HepG2 (cell line): ENCODE measurements around the gene ADAMTS4. TPM values are rescaled to one million over a fixed set of nuclear protein-coding genes. Genes with fewer than 3 reads are reported as not detected.

Source experiments
- DPF2 ChIP-seq: sonication (generic); formaldehyde crosslinking; IDR thresholded peaks from 2 replicates; pipeline ENCODE4 v1.4.0; 2020; ENCODE audit warnings: mild to moderate bottlenecking, low read depth, missing genetic modification reagents, borderline replicate concordance
- ESRRA ChIP-seq: sonication (generic); formaldehyde crosslinking; IDR thresholded peaks from 2 replicates; pipeline ENCODE4 v1.5.1; 2020; ENCODE audit warnings: mild to moderate bottlenecking, low read depth, missing genetic modification reagents
- FOXK1 ChIP-seq: sonication (generic); formaldehyde crosslinking; IDR thresholded peaks from 2 replicates; pipeline ENCODE4 v1.4.0; 2020; ENCODE audit warnings: low read depth, missing genetic modification reagents, borderline replicate concordance
- GTF3A ChIP-seq: sonication (generic); formaldehyde crosslinking; conservative IDR thresholded peaks from 2 replicates; pipeline ENCODE4 v1.4.0; 2020; ENCODE audit warnings: mild to moderate bottlenecking, missing genetic modification reagents
- HDAC1 ChIP-seq: sonication (generic); formaldehyde crosslinking; IDR thresholded peaks from 2 replicates; pipeline ENCODE4 v1.5.1; 2020; ENCODE audit warnings: mild to moderate bottlenecking, missing genetic modification reagents
- HMGA1 ChIP-seq: sonication (generic); formaldehyde crosslinking; conservative IDR thresholded peaks from 2 replicates; pipeline ENCODE4 v1.4.0; 2020; ENCODE audit warnings: missing genetic modification reagents
- KLF9 ChIP-seq: IDR thresholded peaks from 2 replicates; pipeline ENCODE4 v1.6.1; 2016; ENCODE audit warnings: low read depth
- KMT2A ChIP-seq: sonication (generic); formaldehyde crosslinking; IDR thresholded peaks from 2 replicates; pipeline ENCODE4 v1.4.0; 2020; ENCODE audit warnings: missing genetic modification reagents
- MLX ChIP-seq: IDR thresholded peaks from 2 replicates; pipeline ENCODE4 v1.6.1; 2016
- MTA3 ChIP-seq: sonication (generic); formaldehyde crosslinking; IDR thresholded peaks from 2 replicates; pipeline ENCODE4 v1.4.0; 2020; ENCODE audit warnings: missing genetic modification reagents
- NFRKB ChIP-seq: fragments of 450-650 bp; IDR thresholded peaks from 2 replicates; pipeline ENCODE4 v1.6.1; 2017
- PHB2 ChIP-seq: fragments of 450-650 bp; IDR thresholded peaks from 2 replicates; pipeline ENCODE4 v1.6.1; 2018; ENCODE audit not compliant: partially characterized antibody
- SOX5 ChIP-seq: IDR thresholded peaks from 2 replicates; pipeline ENCODE4 v1.6.1; 2016; ENCODE audit warnings: borderline replicate concordance
- SRSF1 ChIP-seq: fragments of 200-400 bp; formaldehyde crosslinking; optimal IDR thresholded peaks from 2 replicates; pipeline ENCODE3; 2017; ENCODE audit warnings: mild to moderate bottlenecking, low read depth, low read length, moderate library complexity
- TIGD3 ChIP-seq: sonication (generic); formaldehyde crosslinking; IDR thresholded peaks from 2 replicates; pipeline ENCODE4 v1.5.1; 2020; ENCODE audit warnings: mild to moderate bottlenecking, missing genetic modification reagents, borderline replicate concordance
- ZBTB38 ChIP-seq: sonication (generic); formaldehyde crosslinking; IDR thresholded peaks from 2 replicates; pipeline ENCODE4 v1.5.1; 2020; ENCODE audit warnings: mild to moderate bottlenecking, missing genetic modification reagents
- ZEB1 ChIP-seq: IDR thresholded peaks from 2 replicates; pipeline ENCODE4 v1.6.1; 2012; ENCODE audit warnings: mild to moderate bottlenecking, low read depth, inconsistent platforms; ENCODE audit not compliant: insufficient replicate concordance
- ZHX1 ChIP-seq: sonication (generic); formaldehyde crosslinking; IDR thresholded peaks from 2 replicates; pipeline ENCODE4 v1.8.1; 2022; ENCODE audit warnings: low read depth, mild to moderate bottlenecking, missing genetic modification reagents
- ZNF205 ChIP-seq: IDR thresholded peaks from 2 replicates; pipeline ENCODE4 v1.6.1; 2018; ENCODE audit warnings: missing biosample characterization, missing genetic modification reagents
- ZNF253 ChIP-seq: sonication (generic); formaldehyde crosslinking; IDR thresholded peaks from 2 replicates; pipeline ENCODE4 v1.8.0; 2022; ENCODE audit warnings: mild to moderate bottlenecking, missing genetic modification reagents, borderline replicate concordance
- ZNF44 ChIP-seq: sonication (generic); formaldehyde crosslinking; IDR thresholded peaks from 2 replicates; pipeline ENCODE4 v1.5.1; 2020; ENCODE audit warnings: mild to moderate bottlenecking, missing genetic modification reagents
- ZNF550 ChIP-seq: sonication (generic); formaldehyde crosslinking; IDR thresholded peaks from 2 replicates; pipeline ENCODE4 v1.4.0; 2020; ENCODE audit warnings: mild to moderate bottlenecking, missing genetic modification reagents, borderline replicate concordance
- ZNF552 ChIP-seq: sonication (generic); formaldehyde crosslinking; IDR thresholded peaks from 2 replicates; pipeline ENCODE4 v1.9.0; 2022; ENCODE audit warnings: missing genetic modification reagents, mild to moderate bottlenecking, borderline replicate concordance
- ZNF557 ChIP-seq: sonication (generic); formaldehyde crosslinking; IDR thresholded peaks from 2 replicates; pipeline ENCODE4 v1.4.0; 2020; ENCODE audit warnings: missing genetic modification reagents
- polyA plus RNA-seq, 8 experiments: library from polyadenylated mRNA; depleted of rRNA in 3 of 8; stranded (reverse) in 7 of 8; unstranded in 1 of 8; fragments of >200 nt; fragmentation: Illumina TruSeq in 4 of 8; extraction: Trizol in 4 of 8; gene quantifications; 2 replicates each; pipeline versions ENCODE4 v1.2.1 to v1.2.3, GENCODE V29; 2011 to 2016; ENCODE audit warnings: low read depth in 4 of 8, missing spikeins in 1 of 8, mixed read lengths in 1 of 8; ENCODE audit not compliant: insufficient read depth in 1 of 8
- total RNA-seq, 5 experiments: library from RNA; depleted of rRNA; stranded (reverse); fragments of >200 nt; fragmentation: Illumina TruSeq; extraction: Trizol; gene quantifications; 2 replicates each; pipeline ENCODE4 v1.2.3, GENCODE V29; 2016; ENCODE audit warnings: low read depth in 1 of 5
- TF ChIP-seq, protein P1 (sequence below): sonication (generic); formaldehyde crosslinking; conservative IDR thresholded peaks from 2 replicates; pipeline ENCODE4 v1.5.0; 2020; ENCODE audit warnings: missing genetic modification reagents

Gene ADAMTS4
- total and polyA plus RNA-seq, 2 of the 13 experiments (the other 11 are each of a cell fraction or from before 2014, with no cell fraction given) = 0.51 to 1.7 TPM

- TF ChIP-seq KMT2A (CRISPR knock-in tag) (no peak), DPF2 (CRISPR knock-in tag) (peak; percentile 65; the same call in 1 of the 2 replicates), ZNF205 (0 out of 2 replicates have a peak, but pooled peaks have one; percentile 19), SOX5 (CRISPR knock-in tag) (peak; percentile 83), TIGD3 (CRISPR knock-in tag) (no peak), PHB2 (no peak), HDAC1 (peak; percentile 68), FOXK1 (CRISPR knock-in tag) (peak; percentile 67; the same call in 1 of the 2 replicates), ZNF44 (no peak), MLX (CRISPR knock-in tag) (no peak), GTF3A (CRISPR knock-in tag) (no peak), NFRKB (no peak), ZEB1 (no peak), ESRRA (CRISPR knock-in tag) (peak; percentile 25; the same call in 1 of the 2 replicates), KLF9 (CRISPR knock-in tag) (no peak), ZNF552 (CRISPR knock-in tag) (no peak), HMGA1 (CRISPR knock-in tag) (no peak), ZNF253 (CRISPR knock-in tag) (no peak), SRSF1 (no peak), ZNF550 (CRISPR knock-in tag) (no peak), MTA3 (CRISPR knock-in tag) (no peak), ZNF557 (CRISPR knock-in tag) (no peak), ZHX1 (CRISPR knock-in tag) (0 out of 2 replicates have a peak, but pooled peaks have one; percentile 22), ZBTB38 (CRISPR knock-in tag) (no peak)
- TF ChIP-seq, protein P1, sequence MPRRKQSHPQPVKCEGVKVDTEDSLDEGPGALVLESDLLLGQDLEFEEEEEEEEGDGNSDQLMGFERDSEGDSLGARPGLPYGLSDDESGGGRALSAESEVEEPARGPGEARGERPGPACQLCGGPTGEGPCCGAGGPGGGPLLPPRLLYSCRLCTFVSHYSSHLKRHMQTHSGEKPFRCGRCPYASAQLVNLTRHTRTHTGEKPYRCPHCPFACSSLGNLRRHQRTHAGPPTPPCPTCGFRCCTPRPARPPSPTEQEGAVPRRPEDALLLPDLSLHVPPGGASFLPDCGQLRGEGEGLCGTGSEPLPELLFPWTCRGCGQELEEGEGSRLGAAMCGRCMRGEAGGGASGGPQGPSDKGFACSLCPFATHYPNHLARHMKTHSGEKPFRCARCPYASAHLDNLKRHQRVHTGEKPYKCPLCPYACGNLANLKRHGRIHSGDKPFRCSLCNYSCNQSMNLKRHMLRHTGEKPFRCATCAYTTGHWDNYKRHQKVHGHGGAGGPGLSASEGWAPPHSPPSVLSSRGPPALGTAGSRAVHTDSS (CRISPR knock-in tag) = no peak
These were observed 25.2 kb upstream of the ADAMTS4 start (continued) for GRCh38 chr1:161223805-161224694.
